Measurements from ENCODE around the gene NPC2. TPM values are rescaled to one million over a fixed set of nuclear protein-coding genes. Genes with fewer than 3 reads are reported as not detected.

The NPC2 gene
- 98.4 and 133 TPM in 2 replicates for total RNA-seq

DNA sequence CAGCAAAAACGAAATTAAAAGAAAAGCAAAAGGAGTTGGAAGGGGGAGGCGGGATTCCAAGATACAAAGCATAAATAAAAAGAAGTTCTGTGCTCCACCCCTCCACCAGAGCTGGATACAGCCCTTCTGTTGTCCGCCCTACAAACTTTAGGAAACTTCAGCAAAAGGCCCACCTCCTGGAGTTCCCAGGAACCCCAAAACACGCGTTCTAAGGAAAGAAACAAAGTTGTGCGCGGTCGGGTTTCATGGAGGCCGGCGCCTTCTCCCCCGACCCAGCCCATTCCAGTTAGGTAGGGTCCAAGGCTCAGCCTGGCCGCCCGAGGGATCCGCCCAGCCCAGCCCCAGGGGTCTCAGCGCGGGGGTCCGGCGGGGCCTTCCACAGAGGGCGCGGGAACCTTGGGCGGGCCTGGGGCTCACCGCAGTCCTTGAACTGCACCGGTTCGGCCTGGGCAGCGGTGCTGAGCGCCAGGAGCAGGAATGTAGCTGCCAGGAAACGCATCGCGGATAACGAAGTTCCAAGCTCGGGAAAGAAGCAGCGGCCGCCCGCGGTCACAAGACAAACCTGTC lies at the start of gene NPC2:
Gene NPC2 (minus strand): TSS at position 530 of the 567 bp plus-strand sequence. CDS start 31 bp downstream, at position 499.

DNA sequence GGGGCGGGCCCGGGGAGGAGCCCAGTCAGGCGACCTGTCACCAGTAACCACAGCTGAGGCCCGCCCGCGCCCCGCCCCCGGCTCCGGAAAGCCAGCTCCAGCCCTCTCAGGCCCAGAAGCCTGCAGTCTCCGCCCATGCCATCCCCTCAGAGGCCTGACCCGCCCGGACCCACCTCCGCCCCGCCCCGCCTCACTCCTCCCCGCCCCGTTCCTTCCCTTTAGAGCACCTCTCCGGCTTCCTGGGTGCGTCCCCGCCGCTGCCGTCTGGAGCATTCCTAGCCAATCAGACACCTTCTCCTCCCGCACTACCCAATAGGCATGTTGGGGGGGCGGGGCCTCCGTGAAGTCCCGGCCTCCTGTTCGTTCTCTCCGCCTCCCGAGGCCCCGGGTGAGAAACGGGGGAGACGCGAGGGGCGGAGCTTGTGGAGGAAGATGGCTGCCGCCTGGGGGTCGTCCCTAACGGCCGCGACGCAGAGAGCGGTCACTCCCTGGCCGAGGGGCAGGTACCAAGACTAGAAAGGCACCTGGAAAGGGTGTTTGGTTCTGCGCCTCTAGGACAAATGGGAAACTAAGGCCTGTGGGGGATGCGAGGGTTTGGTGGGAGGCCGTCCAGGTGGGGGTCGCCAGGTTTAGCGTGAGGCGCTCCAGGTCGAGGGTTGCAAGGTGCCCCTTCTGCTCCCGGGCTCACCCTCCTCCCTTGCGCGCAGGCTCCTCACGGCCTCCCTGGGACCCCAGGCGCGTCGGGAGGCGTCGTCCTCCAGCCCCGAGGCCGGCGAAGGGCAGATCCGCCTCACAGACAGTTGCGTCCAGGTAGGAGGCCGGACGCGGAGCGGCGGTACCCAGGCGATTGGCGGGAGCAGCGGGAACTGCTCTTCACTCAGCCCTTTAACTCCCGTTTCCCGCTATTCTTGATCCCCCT lies 497 bp upstream of the NPC2 start, which contains the start of gene ISCA2:
Gene ISCA2 (plus strand): TSS at position 423 of the 919 bp plus-strand sequence. CDS start 10 bp downstream, at position 433.

Other genes with a start within 250 kb of the NPC2 start
- gene ABCD4, start 190.4 kb downstream of the NPC2 start, total RNA-seq, result 28.3 and 48.8 TPM in 2 replicates
- gene VRTN, start 144.8 kb downstream of the NPC2 start, total RNA-seq, result not detected in 2 replicates
- gene SYNDIG1L, start 67.1 kb downstream of the NPC2 start, total RNA-seq, result not detected in 2 replicates
- gene ISCA2, start 460 bp upstream of the NPC2 start, total RNA-seq, result 14.6 and 15.9 TPM in 2 replicates
- 80.1 and 141 TPM in 2 replicates for gene LTBP2, start 118.9 kb upstream of the NPC2 start, total RNA-seq
- 24.8 and 27.0 TPM in 2 replicates for gene AREL1, start 219.8 kb upstream of the NPC2 start, total RNA-seq
- 27.7 and 31.5 TPM in 2 replicates for gene FCF1, start 219.8 kb upstream of the NPC2 start, total RNA-seq

All from epithelial cell of umbilical artery (primary cell).